Activated CD8-positive, alpha-beta T cell treated with anti-CD3 and anti-CD28 coated beads for 36 hours (primary cell): Measurements from ENCODE around the gene TRPV2. TPM values are rescaled to one million over a fixed set of nuclear protein-coding genes. Genes with fewer than 3 reads are reported as not detected.
"Not testable (repeated sequence)": the region's sequence is repeated elsewhere in the genome, so short reads cannot be mapped to it uniquely, and the experiment has no call there.

ENCODE experiments used
- ATAC-seq: fragments of 200-7000 bp; cut with Tn5 transposase; one replicate; pipeline ENCODE4 v1.10.0; 2021; ENCODE audit warnings: mild to moderate bottlenecking, moderate library complexity
- CTCF ChIA-PET: fragments of 350-600 bp; sonication (Branson Sonifier 250); formaldehyde crosslinking; loops from one replicate; lab custom pipeline; 2021; ENCODE audit warnings: antibody characterized with exemption; lab: Charles Lee
- POLR2A ChIA-PET: fragments of 350-600 bp; sonication (Branson Sonifier 250); formaldehyde crosslinking; loops from one replicate; lab custom pipeline; 2021; ENCODE audit warnings: antibody characterized with exemption; lab: Charles Lee
- DNase-seq: peaks from one replicate; pipeline ENCODE4 v3.0.0-alpha.2; 2020
- H3K27ac Mint-ChIP-seq: one replicate; pipeline ENCODE4 v1.8.0; 2021; ENCODE audit warnings: mild to moderate bottlenecking, mixed read lengths
- H3K27me3 Mint-ChIP-seq: one replicate; pipeline ENCODE4 v1.8.0; 2021; ENCODE audit warnings: mixed read lengths
- H3K36me3 Mint-ChIP-seq: one replicate; pipeline ENCODE4 v1.8.0; 2021; ENCODE audit warnings: low read depth, mixed read lengths
- H3K4me1 Mint-ChIP-seq: one replicate; pipeline ENCODE4 v1.8.0; 2021; ENCODE audit warnings: low read depth, mixed read lengths
- H3K4me3 Mint-ChIP-seq: one replicate; pipeline ENCODE4 v1.8.0; 2021; ENCODE audit warnings: mild to moderate bottlenecking, moderate library complexity, mixed read lengths
- H3K9me3 Mint-ChIP-seq: one replicate; pipeline ENCODE4 v1.8.0; 2021; ENCODE audit warnings: mixed read lengths
- intact Hi-C: fragments of 100-400 bp; cut with micrococcal nuclease; formaldehyde crosslinking; loops from one replicate; pipeline ENCODE4 v1.10.0; 2022
- total RNA-seq, 2 experiments: library from RNA; stranded (reverse); gene quantifications; one replicate each; pipeline ENCODE4 v1.2.3, GENCODE V29; 2021
- TF ChIP-seq, protein P1 (sequence below): fragments of 200-600 bp; IDR thresholded peaks from one replicate; pipeline ENCODE4 v1.8.0; 2022; ENCODE audit warnings: antibody characterized with exemption, mild to moderate bottlenecking

TRPV2 gene
- total RNA-seq, 2 experiments from 2014 or later, result 44.6 to 47.6 TPM

DNA sequence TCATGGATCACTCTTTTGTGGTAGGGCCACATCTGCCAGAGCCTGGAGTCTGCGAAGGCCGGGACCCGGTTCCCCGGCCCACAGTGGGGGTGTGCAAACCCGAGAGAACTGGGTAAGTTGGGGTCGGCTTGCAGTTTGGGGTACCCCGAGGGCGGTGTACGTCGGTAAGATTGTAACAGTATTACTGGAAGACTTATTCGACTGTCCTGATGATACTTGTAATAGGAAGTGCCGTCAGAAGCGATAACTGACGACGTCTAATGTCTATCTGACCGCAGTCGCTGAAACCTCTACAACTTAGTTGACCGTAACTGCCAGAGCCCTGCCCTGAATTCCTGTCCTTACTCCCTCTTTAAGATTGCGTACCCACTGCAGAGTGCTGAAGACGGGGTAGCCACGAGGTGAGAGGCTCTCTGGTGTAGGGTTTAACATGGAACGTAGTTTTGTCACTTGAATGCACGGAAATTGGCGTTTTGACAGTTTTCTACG is 24.0 kb downstream of the TRPV2 start:
- DNase-seq, result no peak
- no peak for ATAC-seq
- Mint-ChIP-seq H3K36me3 (peaks cover 53% of the 10 kb centered on the region), H3K27ac (peak overlapping the region; percentile 97), H3K4me1 (peaks cover 48% of the 10 kb centered on the region), H3K9me3 (no peaks in the 10 kb centered on the region), H3K27me3 (no peaks in the 10 kb centered on the region), H3K4me3 (peak overlapping the region; percentile 96)
- ChIA-PET POLR2A (interaction anchor here (0.8 to 11.6 kb wide), 16 partner anchors 9 to 153 kb away, joined by 3 to 200 read pairs (median 4); partner anchors contain the start of genes CENPV, TRPV2 and UBB), CTCF (interaction anchor here (0.9 to 4.5 kb wide), 5 partner anchors 11 to 88 kb away, joined by 4 to 39 read pairs (median 7); partner anchors contain the start of genes CENPV and TRPV2)
- TF ChIP-seq, protein P1, sequence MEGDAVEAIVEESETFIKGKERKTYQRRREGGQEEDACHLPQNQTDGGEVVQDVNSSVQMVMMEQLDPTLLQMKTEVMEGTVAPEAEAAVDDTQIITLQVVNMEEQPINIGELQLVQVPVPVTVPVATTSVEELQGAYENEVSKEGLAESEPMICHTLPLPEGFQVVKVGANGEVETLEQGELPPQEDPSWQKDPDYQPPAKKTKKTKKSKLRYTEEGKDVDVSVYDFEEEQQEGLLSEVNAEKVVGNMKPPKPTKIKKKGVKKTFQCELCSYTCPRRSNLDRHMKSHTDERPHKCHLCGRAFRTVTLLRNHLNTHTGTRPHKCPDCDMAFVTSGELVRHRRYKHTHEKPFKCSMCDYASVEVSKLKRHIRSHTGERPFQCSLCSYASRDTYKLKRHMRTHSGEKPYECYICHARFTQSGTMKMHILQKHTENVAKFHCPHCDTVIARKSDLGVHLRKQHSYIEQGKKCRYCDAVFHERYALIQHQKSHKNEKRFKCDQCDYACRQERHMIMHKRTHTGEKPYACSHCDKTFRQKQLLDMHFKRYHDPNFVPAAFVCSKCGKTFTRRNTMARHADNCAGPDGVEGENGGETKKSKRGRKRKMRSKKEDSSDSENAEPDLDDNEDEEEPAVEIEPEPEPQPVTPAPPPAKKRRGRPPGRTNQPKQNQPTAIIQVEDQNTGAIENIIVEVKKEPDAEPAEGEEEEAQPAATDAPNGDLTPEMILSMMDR, result no peak
- intact Hi-C loops, result loop anchor here (2.0 to 5.0 kb wide), 2 partner anchors 53 to 152 kb away; no protein-coding TSS in a partner anchor

DNA sequence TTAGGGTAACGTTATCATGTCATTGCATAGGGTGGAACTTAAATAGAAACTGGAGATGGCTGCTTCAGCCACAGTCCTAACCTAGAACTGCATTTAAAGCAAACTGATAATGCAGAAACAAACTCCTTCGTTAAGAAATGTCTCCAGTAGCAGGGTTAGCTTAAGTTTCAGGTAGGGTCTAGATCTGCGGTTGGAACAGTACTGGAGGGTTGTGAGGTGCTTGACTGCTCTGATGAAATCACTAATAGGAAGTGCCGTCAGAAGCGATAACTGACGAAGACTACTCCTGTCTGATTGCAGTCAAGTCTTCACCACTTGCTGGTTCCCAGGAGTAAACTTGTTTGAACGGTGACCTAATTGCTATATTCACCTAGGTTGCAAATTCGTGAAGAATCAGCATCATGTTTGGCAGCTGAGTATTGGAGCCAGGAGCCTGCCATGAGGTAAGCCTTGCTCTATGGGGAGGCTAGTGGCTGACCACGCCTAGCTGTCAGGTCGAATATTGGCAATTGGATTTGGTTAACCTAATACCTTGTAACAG is 24.5 kb downstream of the TRPV2 start:
- Mint-ChIP-seq H3K27me3 (no peaks in the 10 kb centered on the region), H3K36me3 (peaks cover 57% of the 10 kb centered on the region), H3K9me3 (no peaks in the 10 kb centered on the region), H3K4me3 (peak overlapping the region; percentile 96), H3K27ac (peak overlapping the region; percentile 97), H3K4me1 (peaks cover 51% of the 10 kb centered on the region)
- no peak for DNase-seq
- TF ChIP-seq, protein P1, result no peak
- no peak for ATAC-seq
- CTCF ChIA-PET, result interaction anchor here (0.9 to 4.5 kb wide), 5 partner anchors 11 to 25 kb away, joined by 3 to 39 read pairs (median 11); partner anchors contain the start of gene TRPV2
- intact Hi-C loops, result loop anchor here (2.0 to 5.0 kb wide), 2 partner anchors 53 to 153 kb away; no protein-coding TSS in a partner anchor
- POLR2A ChIA-PET, result interaction anchor here (0.7 to 11.6 kb wide), 15 partner anchors 9 to 1743 kb away, joined by 3 to 200 read pairs (median 9); partner anchors contain the start of genes ALKBH5, CENPV, TRPV2 and UBB

- H3K27ac Mint-ChIP-seq, result peak overlapping the region; percentile 97
- peaks cover 57% of the 10 kb centered on the region for H3K36me3 Mint-ChIP-seq
- H3K9me3 Mint-ChIP-seq, ATAC-seq, H3K27me3 Mint-ChIP-seq, DNase-seq, intact Hi-C loops: not testable (repeated sequence)
- CTCF ChIA-PET, result interaction anchor here (1.3 to 4.5 kb wide), 5 partner anchors 12 to 81 kb away, joined by 3 to 39 read pairs (median 11); partner anchors contain the start of gene TRPV2
- POLR2A ChIA-PET, result interaction anchor here (0.7 to 11.6 kb wide), 15 partner anchors 8 to 1743 kb away, joined by 3 to 200 read pairs (median 6); partner anchors contain the start of genes ALKBH5, CENPV, TRPV2 and UBB
- H3K4me3 Mint-ChIP-seq, result peak overlapping the region; percentile 96
- peaks cover 51% of the 10 kb centered on the region for H3K4me1 Mint-ChIP-seq
These were observed 25.0 kb downstream of the TRPV2 start for GRCh38 chr17:16440354-16440753.

DNA sequence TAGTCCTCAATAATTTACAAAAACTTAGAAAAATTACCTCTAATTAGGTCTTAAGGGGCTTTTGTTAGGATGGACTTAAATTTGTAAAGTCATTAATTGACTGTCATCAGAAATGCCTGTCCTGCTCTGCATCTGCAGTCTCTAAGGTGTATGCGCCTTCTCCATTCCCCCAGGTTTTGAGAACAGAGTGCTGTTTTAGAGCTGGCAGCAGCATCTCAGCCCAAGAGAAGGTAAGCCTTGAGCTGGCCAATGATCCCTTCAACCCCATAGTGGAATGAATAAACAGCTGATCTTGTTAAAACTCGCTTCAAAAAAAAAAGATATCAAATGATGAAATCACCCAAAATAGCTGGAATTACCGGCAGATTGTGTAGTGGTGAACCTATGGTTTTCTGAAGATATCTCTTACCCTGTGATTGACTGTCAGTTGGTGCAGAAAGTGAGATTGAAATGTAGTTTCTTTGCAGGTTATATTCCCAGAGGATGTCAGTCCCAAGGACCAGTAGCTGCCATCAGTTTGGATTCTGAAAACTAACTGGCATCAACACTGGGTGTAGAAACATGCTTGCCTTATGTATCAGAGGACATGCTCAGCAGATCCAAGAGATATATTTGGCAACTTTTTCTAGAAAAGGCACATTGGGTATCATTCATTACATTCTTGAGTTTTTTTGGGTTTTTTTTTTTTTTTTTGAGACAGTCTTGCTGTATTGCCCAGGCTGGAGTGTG is 25.7 kb downstream of the TRPV2 start:
- H3K9me3 Mint-ChIP-seq, result no peaks in the 10 kb centered on the region
- peaks cover 61% of the 10 kb centered on the region for H3K36me3 Mint-ChIP-seq
- POLR2A ChIA-PET, result interaction anchor here (0.6 to 11.6 kb wide), 13 partner anchors 9 to 89 kb away, joined by 3 to 200 read pairs (median 9); partner anchors contain the start of genes CENPV, TRPV2 and UBB
- peaks cover 55% of the 10 kb centered on the region for H3K4me1 Mint-ChIP-seq
- CTCF ChIA-PET, result interaction anchor here (0.8 to 2.4 kb wide), 10 partner anchors 10 to 149 kb away, joined by 3 to 12 read pairs (median 6); partner anchors contain the start of gene TRPV2
- H3K27ac Mint-ChIP-seq, result peak overlapping the region; percentile 91
- no peak for ATAC-seq
- peak overlapping the region; percentile 96 for H3K4me3 Mint-ChIP-seq
- intact Hi-C loops, result no loop called here
- DNase-seq, result no peak
- TF ChIP-seq, protein P1, result no peak
- H3K27me3 Mint-ChIP-seq, result no peaks in the 10 kb centered on the region

- H3K4me1 Mint-ChIP-seq, result peaks cover 59% of the 10 kb centered on the region
- no peaks in the 10 kb centered on the region for H3K27me3 Mint-ChIP-seq
- ChIA-PET POLR2A (interaction anchor here (0.6 to 11.6 kb wide), 7 partner anchors 10 to 90 kb away, joined by 3 to 200 read pairs (median 22); partner anchors contain the start of genes CENPV, TRPV2 and UBB), CTCF (interaction anchor here (1.2 to 2.4 kb wide), 9 partner anchors 9 to 147 kb away, joined by 3 to 12 read pairs (median 6); partner anchors contain the start of gene TRPV2)
- TF ChIP-seq, protein P1, result no peak
- H3K27ac Mint-ChIP-seq, result peak overlapping the region; percentile 91
- DNase-seq (no peak), ATAC-seq (no peak)
- no peaks in the 10 kb centered on the region for H3K9me3 Mint-ChIP-seq
- H3K4me3 Mint-ChIP-seq, result peak overlapping the region; percentile 96
- peaks cover 67% of the 10 kb centered on the region for H3K36me3 Mint-ChIP-seq
- intact Hi-C loops, result no loop called here
These were observed 26.8 kb downstream of the TRPV2 start for GRCh38 chr17:16442141-16442540.
